Uterus (tissue), 2 donors: ENCODE measurements around the gene FAM43A.

Experiments used
- CTCF ChIP-seq, 4 experiments: fragments of 200-600 bp in 2 of 4; fragments of 450-650 bp in 2 of 4; sonication (generic) in 2 of 4; IDR thresholded peaks; one replicate each; pipeline ENCODE4 v1.5.1; 2016 to 2019; ENCODE audit warnings: antibody characterized with exemption in 4 of 4, mild to moderate bottlenecking in 2 of 4, moderate library complexity in 1 of 4
- POLR2A ChIP-seq, 2 donors: fragments of 450-650 bp; IDR thresholded peaks; one replicate each; pipeline ENCODE4 v1.6.1; 2016; ENCODE audit warnings: antibody characterized with exemption in 2 of 2, mild to moderate bottlenecking in 1 of 2, moderate library complexity in 1 of 2

- no peak for TF ChIP-seq CTCF (IDR thresholded peaks at IDR 0.05)
- no peak for TF ChIP-seq POLR2A (IDR thresholded peaks at IDR 0.05)
Measured at GRCh38 chr3:194686414-194686815, 732 bp downstream of the FAM43A start.
